ENCODE results near the gene BRDT.

DNA sequence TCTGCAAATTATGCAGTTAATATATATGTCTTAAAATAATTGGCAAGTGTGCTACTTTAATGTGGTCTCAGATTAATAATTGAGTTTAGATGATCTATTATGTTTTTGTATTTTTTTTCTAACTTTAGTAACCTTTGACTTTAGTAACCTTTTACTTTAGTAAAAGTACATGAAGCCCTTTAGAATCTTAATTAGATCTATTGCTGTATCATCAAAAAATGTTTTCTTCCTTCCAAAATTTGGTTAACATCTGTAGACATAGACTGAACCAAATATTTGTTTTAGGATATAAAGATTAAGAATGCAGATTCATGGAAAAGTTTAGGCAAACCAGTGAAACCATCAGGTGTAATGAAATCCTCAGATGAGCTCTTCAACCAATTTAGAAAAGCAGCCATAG, 54.9 kb downstream of the BRDT start:
- TF ChIP-seq CTCF (IDR thresholded peaks at IDR 0.05) (no peak), POLR2A (IDR thresholded peaks at IDR 0.05) (no peak)

All from testis (tissue), 2 donors.